ENCODE measurements around the gene USP30. TPM values are rescaled to one million over a fixed set of nuclear protein-coding genes. Genes with fewer than 3 reads are reported as not detected.
"Not testable (repeated sequence)": the region's sequence is repeated elsewhere in the genome, so short reads cannot be mapped to it uniquely, and the experiment has no call there.

USP30 gene
- total RNA-seq, 1 donor from 2014 or later = 13.3 TPM

DNA sequence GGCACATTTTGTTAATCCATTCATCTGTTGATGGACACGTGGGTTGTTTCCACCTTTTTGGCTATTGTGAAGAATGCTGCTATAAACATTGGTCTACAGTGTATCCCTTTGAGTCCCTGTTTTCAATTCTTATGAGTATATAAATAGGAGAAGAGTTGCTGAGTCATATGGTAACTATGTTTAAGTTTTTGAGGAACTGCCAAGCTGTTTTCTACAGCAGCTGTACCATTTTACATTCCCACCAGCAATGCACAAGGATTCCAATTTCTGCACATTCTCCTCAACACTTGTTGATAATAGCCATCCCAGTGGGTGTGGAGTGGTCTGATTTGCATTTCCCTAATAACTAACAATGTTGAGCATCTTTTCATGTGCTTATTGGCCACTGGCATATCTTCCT lies 24.6 kb upstream of the USP30 start:
- no peak for DNase-seq (ENCODE audit: low spot score)
- peaks cover 27% of the 10 kb centered on the region for H3K4me1 Mint-ChIP-seq (ENCODE audit: low read depth)
- H3K36me3 Mint-ChIP-seq (ENCODE audit: low read depth) = no peaks in the 10 kb centered on the region
- no peak overlapping the region for H3K4me3 Mint-ChIP-seq (ENCODE audit: unreplicated experiment)
- peak overlapping the region; percentile 27 for H3K27ac Mint-ChIP-seq (ENCODE audit: unreplicated experiment)
- peaks cover 2% of the 10 kb centered on the region for H3K27me3 Mint-ChIP-seq (ENCODE audit: low read depth)
- TF ChIP-seq, protein P1, sequence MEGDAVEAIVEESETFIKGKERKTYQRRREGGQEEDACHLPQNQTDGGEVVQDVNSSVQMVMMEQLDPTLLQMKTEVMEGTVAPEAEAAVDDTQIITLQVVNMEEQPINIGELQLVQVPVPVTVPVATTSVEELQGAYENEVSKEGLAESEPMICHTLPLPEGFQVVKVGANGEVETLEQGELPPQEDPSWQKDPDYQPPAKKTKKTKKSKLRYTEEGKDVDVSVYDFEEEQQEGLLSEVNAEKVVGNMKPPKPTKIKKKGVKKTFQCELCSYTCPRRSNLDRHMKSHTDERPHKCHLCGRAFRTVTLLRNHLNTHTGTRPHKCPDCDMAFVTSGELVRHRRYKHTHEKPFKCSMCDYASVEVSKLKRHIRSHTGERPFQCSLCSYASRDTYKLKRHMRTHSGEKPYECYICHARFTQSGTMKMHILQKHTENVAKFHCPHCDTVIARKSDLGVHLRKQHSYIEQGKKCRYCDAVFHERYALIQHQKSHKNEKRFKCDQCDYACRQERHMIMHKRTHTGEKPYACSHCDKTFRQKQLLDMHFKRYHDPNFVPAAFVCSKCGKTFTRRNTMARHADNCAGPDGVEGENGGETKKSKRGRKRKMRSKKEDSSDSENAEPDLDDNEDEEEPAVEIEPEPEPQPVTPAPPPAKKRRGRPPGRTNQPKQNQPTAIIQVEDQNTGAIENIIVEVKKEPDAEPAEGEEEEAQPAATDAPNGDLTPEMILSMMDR (IDR thresholded peaks at IDR 0.05) = no peak
- H3K9me3 Mint-ChIP-seq (ENCODE audit: low read depth) = no peaks in the 10 kb centered on the region

- H3K4me3 Mint-ChIP-seq (ENCODE audit: unreplicated experiment); DNase-seq (ENCODE audit: low spot score); H3K27me3 Mint-ChIP-seq (ENCODE audit: low read depth); H3K9me3 Mint-ChIP-seq (ENCODE audit: low read depth); H3K27ac Mint-ChIP-seq (ENCODE audit: unreplicated experiment); H3K36me3 Mint-ChIP-seq (ENCODE audit: low read depth): not testable (repeated sequence)
- peaks cover 35% of the 10 kb centered on the region for H3K4me1 Mint-ChIP-seq (ENCODE audit: low read depth)
Measured at GRCh38 chr12:109028624-109029023, 23.8 kb upstream of the USP30 start.

- H3K27ac Mint-ChIP-seq (ENCODE audit: unreplicated experiment) = peak overlapping the region; percentile 46
- TF ChIP-seq, protein P1 (IDR thresholded peaks at IDR 0.05) = no peak
- peaks cover 2% of the 10 kb centered on the region for H3K27me3 Mint-ChIP-seq (ENCODE audit: low read depth)
- no peak for DNase-seq (ENCODE audit: low spot score)
- H3K36me3 Mint-ChIP-seq (ENCODE audit: low read depth) = no peaks in the 10 kb centered on the region
- H3K9me3 Mint-ChIP-seq (ENCODE audit: low read depth) = no peaks in the 10 kb centered on the region
- H3K4me1 Mint-ChIP-seq (ENCODE audit: low read depth) = peaks cover 40% of the 10 kb centered on the region
- H3K4me3 Mint-ChIP-seq (ENCODE audit: unreplicated experiment) = no peak overlapping the region
Measured at GRCh38 chr12:109029411-109029810, 23.0 kb upstream of the USP30 start.

GRCh38 chr12:109033239-109034196 lies 18.9 kb upstream of the USP30 start:
- DNase-seq (ENCODE audit: low spot score) = no peak
- Mint-ChIP-seq H3K4me1 (ENCODE audit: low read depth) (peaks cover 28% of the 10 kb centered on the region), H3K27me3 (ENCODE audit: low read depth) (peaks cover 2% of the 10 kb centered on the region), H3K27ac (ENCODE audit: unreplicated experiment) (peak overlapping the region; percentile 22), H3K4me3 (ENCODE audit: unreplicated experiment) (no peak overlapping the region), H3K9me3 (ENCODE audit: low read depth) (peaks cover 8% of the 10 kb centered on the region), H3K36me3 (ENCODE audit: low read depth) (no peaks in the 10 kb centered on the region)
- TF ChIP-seq, protein P1 (IDR thresholded peaks at IDR 0.05) = no peak

- no peak overlapping the region for H3K27ac Mint-ChIP-seq (ENCODE audit: unreplicated experiment)
- DNase-seq (ENCODE audit: low spot score) = no peak
- H3K9me3 Mint-ChIP-seq (ENCODE audit: low read depth) = peaks cover 11% of the 10 kb centered on the region
- H3K36me3 Mint-ChIP-seq (ENCODE audit: low read depth) = peaks cover 2% of the 10 kb centered on the region
- TF ChIP-seq, protein P1 (IDR thresholded peaks at IDR 0.05) = no peak
- H3K4me1 Mint-ChIP-seq (ENCODE audit: low read depth) = peaks cover 15% of the 10 kb centered on the region
- no peak overlapping the region for H3K4me3 Mint-ChIP-seq (ENCODE audit: unreplicated experiment)
- H3K27me3 Mint-ChIP-seq (ENCODE audit: low read depth) = peaks cover 7% of the 10 kb centered on the region
Measured at GRCh38 chr12:109036975-109037374, 15.4 kb upstream of the USP30 start.

All from chondrocyte (in vitro differentiated cells).